Lower leg skin (tissue), 3 donors: ENCODE results near the gene RNF19B.

Experiments used
- POLR2A ChIP-seq, 2 donors: fragments of 450-650 bp; IDR thresholded peaks; one replicate each; pipeline ENCODE4 v1.6.1; 2016 to 2017; ENCODE audit warnings: antibody characterized with exemption in 2 of 2, mild to moderate bottlenecking in 1 of 2, moderate library complexity in 1 of 2
- TF ChIP-seq, protein P1 (sequence below), 3 donors: fragments of 450-650 bp; IDR thresholded peaks; one replicate each; pipeline ENCODE4 v1.5.1; 2016; ENCODE audit warnings: antibody characterized with exemption in 3 of 3, mild to moderate bottlenecking in 3 of 3, moderate library complexity in 2 of 3

DNA sequence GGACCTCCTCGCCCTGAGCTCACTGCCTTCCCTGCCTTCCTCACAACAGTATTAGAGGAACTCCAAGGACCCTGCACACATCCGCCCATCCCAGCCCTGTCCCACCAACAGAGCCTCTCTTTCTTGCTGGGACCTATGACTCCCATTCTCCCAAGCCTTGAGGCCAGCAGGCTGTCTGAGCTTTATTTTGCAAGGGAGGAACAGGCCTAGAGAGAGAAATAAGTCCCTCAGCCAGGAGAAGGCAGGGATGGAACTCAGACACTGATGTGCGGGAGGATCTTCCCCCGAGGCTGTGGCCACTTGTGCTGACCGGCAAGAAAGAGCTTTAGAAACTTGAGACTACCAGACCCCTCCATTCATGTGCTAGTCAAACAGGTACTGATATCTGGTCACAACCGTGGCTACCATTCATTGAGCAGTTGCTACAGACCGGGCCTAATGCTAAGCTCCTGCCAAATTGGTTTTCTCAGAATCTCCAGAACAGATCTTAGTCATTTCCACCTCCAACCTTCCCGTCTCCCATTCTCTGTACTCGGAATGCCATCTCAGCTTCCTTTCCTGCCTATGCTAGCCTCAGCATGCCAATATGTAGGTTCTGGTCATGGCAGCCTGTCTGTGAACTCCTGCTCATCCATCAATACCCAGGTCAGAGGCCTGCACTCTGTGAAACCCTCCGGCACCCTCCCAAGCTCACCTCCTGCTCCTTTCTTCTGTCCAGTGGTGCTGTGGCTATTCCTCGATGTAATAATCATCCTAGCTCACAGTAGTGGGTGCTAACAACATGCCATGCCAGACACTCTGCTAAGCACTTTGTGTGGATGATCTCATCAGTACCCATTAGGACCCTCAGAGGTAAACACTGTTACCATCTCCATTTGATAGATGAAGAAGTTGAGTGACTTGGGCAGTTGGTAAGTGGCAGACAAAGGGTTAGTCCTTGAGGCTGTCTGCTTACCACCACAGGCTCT is 67.2 kb downstream of the RNF19B start:
- TF ChIP-seq, protein P1, sequence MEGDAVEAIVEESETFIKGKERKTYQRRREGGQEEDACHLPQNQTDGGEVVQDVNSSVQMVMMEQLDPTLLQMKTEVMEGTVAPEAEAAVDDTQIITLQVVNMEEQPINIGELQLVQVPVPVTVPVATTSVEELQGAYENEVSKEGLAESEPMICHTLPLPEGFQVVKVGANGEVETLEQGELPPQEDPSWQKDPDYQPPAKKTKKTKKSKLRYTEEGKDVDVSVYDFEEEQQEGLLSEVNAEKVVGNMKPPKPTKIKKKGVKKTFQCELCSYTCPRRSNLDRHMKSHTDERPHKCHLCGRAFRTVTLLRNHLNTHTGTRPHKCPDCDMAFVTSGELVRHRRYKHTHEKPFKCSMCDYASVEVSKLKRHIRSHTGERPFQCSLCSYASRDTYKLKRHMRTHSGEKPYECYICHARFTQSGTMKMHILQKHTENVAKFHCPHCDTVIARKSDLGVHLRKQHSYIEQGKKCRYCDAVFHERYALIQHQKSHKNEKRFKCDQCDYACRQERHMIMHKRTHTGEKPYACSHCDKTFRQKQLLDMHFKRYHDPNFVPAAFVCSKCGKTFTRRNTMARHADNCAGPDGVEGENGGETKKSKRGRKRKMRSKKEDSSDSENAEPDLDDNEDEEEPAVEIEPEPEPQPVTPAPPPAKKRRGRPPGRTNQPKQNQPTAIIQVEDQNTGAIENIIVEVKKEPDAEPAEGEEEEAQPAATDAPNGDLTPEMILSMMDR (IDR thresholded peaks at IDR 0.05), result no peak
- no peak for TF ChIP-seq POLR2A (IDR thresholded peaks at IDR 0.05)
